ES-I3 (cell line): Measurements from ENCODE around the gene WDHD1.
A peak's percentile ranks its signal among the peaks of the same experiment; 100 is the strongest.
"Not testable (repeated sequence)": the region's sequence is repeated elsewhere in the genome, so short reads cannot be mapped to it uniquely, and the experiment has no call there.

Source experiments
- H3K36me3 ChIP-seq: 2 replicates; pipeline ENCODE4 v1.6.1; 2013; ENCODE audit warnings: mild to moderate bottlenecking, low read length, control low read depth, moderate library complexity; ENCODE audit not compliant: insufficient read depth
- H3K4me1 ChIP-seq: 2 replicates; pipeline ENCODE4 v1.6.1; 2013; ENCODE audit warnings: mild to moderate bottlenecking, control low read depth, low read length; ENCODE audit not compliant: insufficient read depth
- H3K9ac ChIP-seq: 2 replicates; pipeline ENCODE4 v1.6.1; 2013; ENCODE audit warnings: low read depth, mild to moderate bottlenecking, low read length, moderate library complexity
- H3K9me3 ChIP-seq: 2 replicates; pipeline ENCODE4 v1.6.1; 2013; ENCODE audit warnings: mild to moderate bottlenecking, low read length, moderate library complexity; ENCODE audit not compliant: control insufficient read depth, insufficient read depth

Gene WDHD1

GRCh38 chr14:54922598-54922997 is 104.3 kb downstream of the WDHD1 start:
- Histone ChIP-seq H3K9me3 (no peaks in the 10 kb centered on the region), H3K4me1 (no peaks in the 10 kb centered on the region), H3K9ac (no peak overlapping the region), H3K36me3 (no peaks in the 10 kb centered on the region)

GRCh38 chr14:54920052-54920451 is 106.8 kb downstream of the WDHD1 start:
- no peaks in the 10 kb centered on the region for H3K9me3 ChIP-seq

GRCh38 chr14:54919330-54919729 is 107.6 kb downstream of the WDHD1 start:
- no peaks in the 10 kb centered on the region for H3K9me3 ChIP-seq
- no peak overlapping the region for H3K9ac ChIP-seq
- H3K4me1 ChIP-seq, result no peaks in the 10 kb centered on the region
- H3K36me3 ChIP-seq, result no peaks in the 10 kb centered on the region

More at GRCh38 chr14:54920052-54920451, 106.8 kb downstream of the WDHD1 start:
- Histone ChIP-seq H3K4me1 (no peaks in the 10 kb centered on the region), H3K36me3 (no peaks in the 10 kb centered on the region), H3K9ac (no peak overlapping the region)

- H3K9ac ChIP-seq, result no peak overlapping the region
- H3K36me3 ChIP-seq, result no peaks in the 10 kb centered on the region
- H3K9me3 ChIP-seq, result no peaks in the 10 kb centered on the region
- no peaks in the 10 kb centered on the region for H3K4me1 ChIP-seq
Observed at GRCh38 chr14:54918427-54918826, 108.5 kb downstream of the WDHD1 start.

- Histone ChIP-seq H3K9me3 (no peaks in the 10 kb centered on the region), H3K9ac (no peak overlapping the region), H3K36me3 (no peaks in the 10 kb centered on the region), H3K4me1 (no peaks in the 10 kb centered on the region)
Observed at GRCh38 chr14:54916101-54916500, 110.8 kb downstream of the WDHD1 start.

- no peak overlapping the region for H3K9ac ChIP-seq
- H3K4me1 ChIP-seq, result no peaks in the 10 kb centered on the region; the same call in 1 of the 2 replicates
- H3K36me3 ChIP-seq, result no peaks in the 10 kb centered on the region
- no peaks in the 10 kb centered on the region for H3K9me3 ChIP-seq
Observed at GRCh38 chr14:54909817-54910558, 116.9 kb downstream of the WDHD1 start.

- not testable (repeated sequence) for H3K4me1 ChIP-seq, H3K36me3 ChIP-seq, H3K9me3 ChIP-seq, H3K9ac ChIP-seq
Observed at GRCh38 chr14:54908973-54909372, 117.9 kb downstream of the WDHD1 start.

GRCh38 chr14:54908190-54908589 is 118.7 kb downstream of the WDHD1 start:
- Histone ChIP-seq H3K9ac (no peak overlapping the region), H3K36me3 (no peaks in the 10 kb centered on the region), H3K4me1 (no peaks in the 10 kb centered on the region; the same call in 1 of the 2 replicates), H3K9me3 (no peaks in the 10 kb centered on the region)

- no peaks in the 10 kb centered on the region for H3K36me3 ChIP-seq
- peaks cover 2% of the 10 kb centered on the region; the same call in 1 of the 2 replicates for H3K4me1 ChIP-seq
- no peaks in the 10 kb centered on the region for H3K9me3 ChIP-seq
- H3K9ac ChIP-seq, result no peak overlapping the region
Observed at GRCh38 chr14:54906075-54906474, 120.8 kb downstream of the WDHD1 start.

- peak within 1 kb of the TSS; percentile 88 for H3K9ac ChIP-seq
- peaks cover 5% of the 10 kb centered on the region; the same call in 1 of the 2 replicates for H3K4me1 ChIP-seq
- no peaks in the 10 kb centered on the region for H3K36me3 ChIP-seq
- H3K9me3 ChIP-seq, result no peaks in the 10 kb centered on the region
Observed at GRCh38 chr14:54902521-54903420, 124.1 kb downstream of the WDHD1 start, which contains the start of gene GCH1. Gene GCH1, minus strand, starts transcription at chr14:54902826. Its CDS starts 163 bp downstream, at chr14:54902663.

GRCh38 chr14:54902143-54902520 is 124.8 kb downstream of the WDHD1 start:
- Histone ChIP-seq H3K9ac (peak overlapping the region; percentile 88), H3K9me3 (no peaks in the 10 kb centered on the region), H3K36me3 (no peaks in the 10 kb centered on the region), H3K4me1 (peaks cover 5% of the 10 kb centered on the region; the same call in 1 of the 2 replicates)

- no peaks in the 10 kb centered on the region for H3K36me3 ChIP-seq
- H3K9ac ChIP-seq, result peak overlapping the region; percentile 88
- no peaks in the 10 kb centered on the region for H3K9me3 ChIP-seq
- H3K4me1 ChIP-seq, result peaks cover 5% of the 10 kb centered on the region; the same call in 1 of the 2 replicates
Observed at GRCh38 chr14:54901380-54902142, 125.3 kb downstream of the WDHD1 start.

GRCh38 chr14:54899573-54899972 is 127.3 kb downstream of the WDHD1 start:
- Histone ChIP-seq H3K4me1 (peaks cover 5% of the 10 kb centered on the region; the same call in 1 of the 2 replicates), H3K9me3 (no peaks in the 10 kb centered on the region), H3K9ac (no peak overlapping the region), H3K36me3 (no peaks in the 10 kb centered on the region)
